ENCODE results near the gene COA6. TPM values are rescaled to one million over a fixed set of nuclear protein-coding genes. Genes with fewer than 3 reads are reported as not detected.
A peak's percentile ranks its signal among the peaks of the same experiment; 100 is the strongest.

Gene COA6, protein sequence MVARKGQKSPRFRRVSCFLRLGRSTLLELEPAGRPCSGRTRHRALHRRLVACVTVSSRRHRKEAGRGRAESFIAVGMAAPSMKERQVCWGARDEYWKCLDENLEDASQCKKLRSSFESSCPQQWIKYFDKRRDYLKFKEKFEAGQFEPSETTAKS
- 11.8 and 20.3 TPM in 2 replicates for total RNA-seq

DNA sequence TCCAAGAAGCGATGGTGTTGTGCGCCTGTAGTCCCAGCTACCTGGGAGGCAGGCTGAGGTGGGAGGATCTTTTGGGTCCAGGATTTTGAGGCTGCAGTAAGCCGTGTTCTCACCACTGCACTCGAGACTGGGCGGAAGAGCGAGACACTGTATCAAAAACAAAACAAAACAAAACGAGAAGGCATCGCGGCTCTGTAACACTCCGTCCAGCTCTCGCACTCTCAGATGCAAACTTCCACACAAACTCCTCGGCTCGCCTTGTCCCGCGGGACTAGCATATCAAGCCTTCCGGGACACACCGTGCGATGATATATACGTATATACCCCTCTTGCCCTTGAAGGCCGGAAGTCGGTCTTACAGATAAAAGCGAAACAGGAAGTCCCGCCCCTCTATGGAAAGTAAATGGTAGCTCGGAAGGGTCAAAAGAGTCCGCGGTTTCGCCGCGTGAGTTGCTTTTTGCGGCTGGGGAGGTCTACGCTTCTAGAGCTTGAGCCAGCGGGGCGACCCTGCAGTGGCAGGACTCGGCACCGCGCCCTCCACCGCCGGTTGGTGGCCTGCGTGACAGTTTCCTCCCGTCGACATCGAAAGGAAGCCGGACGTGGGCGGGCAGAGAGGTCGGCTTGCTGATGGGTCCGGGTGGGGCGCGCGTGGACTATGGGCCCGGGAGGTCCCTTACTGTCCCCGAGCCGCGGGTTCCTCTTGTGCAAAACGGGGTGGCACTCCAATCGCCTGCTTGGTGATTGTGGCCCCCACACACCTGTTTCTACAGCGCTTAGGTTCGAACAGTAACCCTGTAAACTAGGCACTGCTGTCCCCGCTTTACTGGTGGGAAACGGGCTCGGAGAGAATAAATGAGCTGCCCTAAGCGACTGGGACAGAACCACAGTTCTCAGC lies at the start of gene COA6:
Gene COA6 (plus strand): TSS at position 393 of the 895 bp plus-strand sequence. CDS start 11 bp downstream, at position 404.
- peak; percentile 95 for DNase-seq (ENCODE audit: insufficient read length, low spot score, missing footprints)
- peak within 1 kb of the TSS; percentile 100 for H2AFZ ChIP-seq (ENCODE audit: low read length)
- peaks cover 19% of the 10 kb centered on the region for H3K4me1 ChIP-seq (ENCODE audit: insufficient read depth, low read length)
- no peaks in the 10 kb centered on the region for H3K9me3 ChIP-seq (ENCODE audit: low read depth, low read length)
- TF ChIP-seq, protein P1, sequence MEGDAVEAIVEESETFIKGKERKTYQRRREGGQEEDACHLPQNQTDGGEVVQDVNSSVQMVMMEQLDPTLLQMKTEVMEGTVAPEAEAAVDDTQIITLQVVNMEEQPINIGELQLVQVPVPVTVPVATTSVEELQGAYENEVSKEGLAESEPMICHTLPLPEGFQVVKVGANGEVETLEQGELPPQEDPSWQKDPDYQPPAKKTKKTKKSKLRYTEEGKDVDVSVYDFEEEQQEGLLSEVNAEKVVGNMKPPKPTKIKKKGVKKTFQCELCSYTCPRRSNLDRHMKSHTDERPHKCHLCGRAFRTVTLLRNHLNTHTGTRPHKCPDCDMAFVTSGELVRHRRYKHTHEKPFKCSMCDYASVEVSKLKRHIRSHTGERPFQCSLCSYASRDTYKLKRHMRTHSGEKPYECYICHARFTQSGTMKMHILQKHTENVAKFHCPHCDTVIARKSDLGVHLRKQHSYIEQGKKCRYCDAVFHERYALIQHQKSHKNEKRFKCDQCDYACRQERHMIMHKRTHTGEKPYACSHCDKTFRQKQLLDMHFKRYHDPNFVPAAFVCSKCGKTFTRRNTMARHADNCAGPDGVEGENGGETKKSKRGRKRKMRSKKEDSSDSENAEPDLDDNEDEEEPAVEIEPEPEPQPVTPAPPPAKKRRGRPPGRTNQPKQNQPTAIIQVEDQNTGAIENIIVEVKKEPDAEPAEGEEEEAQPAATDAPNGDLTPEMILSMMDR (IDR thresholded peaks at IDR 0.05; ENCODE audit: extremely low read depth, low read depth, low read length): no peak
- H4K20me1 ChIP-seq (ENCODE audit: insufficient read depth, low read length): no peaks in the 10 kb centered on the region
- peak within 1 kb of the TSS; percentile 96 for H3K4me3 ChIP-seq (ENCODE audit: insufficient read depth, low read length)
- peak within 1 kb of the TSS; percentile 98 for H3K27ac ChIP-seq (ENCODE audit: low read depth, low read length)
- peaks cover 28% of the 10 kb centered on the region for H3K36me3 ChIP-seq (ENCODE audit: insufficient read depth, low read length)
- H3K27me3 ChIP-seq (ENCODE audit: insufficient read depth, low read length): no peaks in the 10 kb centered on the region
- H3K79me2 ChIP-seq (ENCODE audit: insufficient read depth, low read length): peaks cover 35% of the 10 kb centered on the region
- peak within 1 kb of the TSS; percentile 96 for H3K4me2 ChIP-seq (ENCODE audit: insufficient read depth, low read length)

DNA sequence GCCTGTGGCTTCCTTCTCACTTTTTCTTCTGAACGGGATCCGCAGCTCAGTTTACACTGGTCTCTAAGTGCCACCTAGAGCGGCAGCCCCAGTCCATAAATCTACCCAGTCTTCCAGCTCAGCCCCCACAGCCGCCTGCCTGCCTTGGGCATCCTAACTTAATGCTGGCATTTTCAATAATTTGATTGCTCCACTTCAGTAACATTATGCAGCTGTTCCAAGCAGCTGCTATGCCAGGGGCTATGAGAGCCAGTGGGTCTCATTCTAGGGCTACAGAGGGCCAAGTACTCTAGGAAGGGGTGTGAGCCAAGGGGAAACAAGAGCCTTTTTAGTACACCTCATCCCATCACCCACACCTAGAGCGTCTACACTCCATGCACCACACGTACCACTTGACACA lies 48.4 kb upstream of the COA6 start:
- no peaks in the 10 kb centered on the region for H3K79me2 ChIP-seq (ENCODE audit: insufficient read depth, low read length)
- H3K27ac ChIP-seq (ENCODE audit: low read depth, low read length): no peak overlapping the region
- peaks cover 35% of the 10 kb centered on the region for H3K27me3 ChIP-seq (ENCODE audit: insufficient read depth, low read length)
- H3K4me2 ChIP-seq (ENCODE audit: insufficient read depth, low read length): no peak overlapping the region
- H3K4me3 ChIP-seq (ENCODE audit: insufficient read depth, low read length): no peak overlapping the region
- DNase-seq (ENCODE audit: insufficient read length, low spot score, missing footprints): no peak
- no peaks in the 10 kb centered on the region for H3K36me3 ChIP-seq (ENCODE audit: insufficient read depth, low read length)
- H3K4me1 ChIP-seq (ENCODE audit: insufficient read depth, low read length): no peaks in the 10 kb centered on the region
- H2AFZ ChIP-seq (ENCODE audit: low read length): no peak overlapping the region
- no peaks in the 10 kb centered on the region for H4K20me1 ChIP-seq (ENCODE audit: insufficient read depth, low read length)
- TF ChIP-seq, protein P1 (IDR thresholded peaks at IDR 0.05; ENCODE audit: extremely low read depth, low read depth, low read length): no peak
- H3K9me3 ChIP-seq (ENCODE audit: low read depth, low read length): no peaks in the 10 kb centered on the region

GRCh38 chr1:234325878-234326496 lies 47.3 kb upstream of the COA6 start:
- H3K27ac ChIP-seq (ENCODE audit: low read depth, low read length): no peak overlapping the region
- H3K4me2 ChIP-seq (ENCODE audit: insufficient read depth, low read length): peak overlapping the region; percentile 73
- H2AFZ ChIP-seq (ENCODE audit: low read length): peak overlapping the region; percentile 57
- no peaks in the 10 kb centered on the region for H3K36me3 ChIP-seq (ENCODE audit: insufficient read depth, low read length)
- peaks cover 26% of the 10 kb centered on the region for H3K27me3 ChIP-seq (ENCODE audit: insufficient read depth, low read length)
- DNase-seq (ENCODE audit: insufficient read length, low spot score, missing footprints): no peak
- H4K20me1 ChIP-seq (ENCODE audit: insufficient read depth, low read length): no peaks in the 10 kb centered on the region
- no peaks in the 10 kb centered on the region for H3K9me3 ChIP-seq (ENCODE audit: low read depth, low read length)
- H3K4me1 ChIP-seq (ENCODE audit: insufficient read depth, low read length): no peaks in the 10 kb centered on the region
- peak overlapping the region; percentile 60 for H3K4me3 ChIP-seq (ENCODE audit: insufficient read depth, low read length)
- TF ChIP-seq, protein P1 (IDR thresholded peaks at IDR 0.05; ENCODE audit: extremely low read depth, low read depth, low read length): no peak
- H3K79me2 ChIP-seq (ENCODE audit: insufficient read depth, low read length): no peaks in the 10 kb centered on the region
